PC-3 (cell line): ENCODE measurements around the gene CP.

ENCODE experiments used
- CTCF ChIP-seq: fragments of 300-600 bp; sonication (generic); conservative IDR thresholded peaks from 2 replicates; pipeline ENCODE4 v1.5.1; 2017; ENCODE audit warnings: antibody characterized with exemption, low read depth, mild to moderate bottlenecking, low read length
- EZH2 ChIP-seq: fragments of 300-600 bp; sonication (generic); IDR thresholded peaks from one replicate; pipeline ENCODE4 v1.6.1; 2017; ENCODE audit warnings: antibody characterized with exemption, mild to moderate bottlenecking, low read length; ENCODE audit not compliant: unreplicated experiment
- EZH2phosphoT487 ChIP-seq: fragments of 300-600 bp; sonication (generic); IDR thresholded peaks from 2 replicates; pipeline ENCODE4 v1.6.1; 2018; ENCODE audit warnings: mild to moderate bottlenecking, antibody characterized with exemption, low read length, borderline replicate concordance

- TF ChIP-seq EZH2phosphoT487 = no peak
- TF ChIP-seq CTCF = no peak
- TF ChIP-seq EZH2 = no peak
These were observed 69.2 kb downstream of the CP start for GRCh38 chr3:149152420-149152819.
